ENCODE data around the gene ACAP3.
A peak's percentile ranks its signal among the peaks of the same experiment; 100 is the strongest.

ACAP3 gene

DNA sequence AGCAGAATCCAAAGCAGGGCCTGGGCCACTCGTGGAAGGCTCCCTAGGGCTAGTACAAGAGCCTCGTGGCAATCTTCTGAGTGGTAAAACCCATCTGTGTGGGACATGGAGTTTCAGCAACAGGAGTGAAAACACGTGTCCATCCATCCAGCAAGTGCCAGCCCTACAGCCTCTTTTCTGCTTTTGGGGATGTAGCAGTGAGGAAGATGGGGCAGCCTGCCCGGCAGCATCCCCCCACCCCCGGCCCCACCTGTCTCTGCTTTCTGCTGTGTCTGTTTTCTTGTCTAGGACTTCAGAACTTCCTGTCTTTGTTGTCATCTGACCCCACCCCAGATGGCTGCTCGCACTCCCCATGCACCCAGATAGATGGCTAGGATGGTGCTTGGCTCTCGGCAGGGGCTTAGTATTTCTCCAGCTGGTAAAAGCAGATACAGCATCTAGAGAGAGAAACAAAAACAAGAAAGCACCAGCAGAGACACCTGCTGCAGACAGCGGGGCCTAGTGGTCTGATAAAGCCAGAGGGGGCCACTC, 18.4 kb upstream of the ACAP3 start:
- H3K27ac ChIP-seq = no peak overlapping the region
- peaks cover 32% of the 10 kb centered on the region for H3K36me3 ChIP-seq
- peaks cover 28 to 33% of the 10 kb centered on the region in 2 experiments for H3K4me1 ChIP-seq (ENCODE audit: control insufficient read depth in 1 of 2, insufficient read depth in 1 of 2, low read depth in 1 of 2, low read length in 1 of 2)
- no peaks in the 10 kb centered on the region for H3K27me3 ChIP-seq
- TF ChIP-seq, protein P1, sequence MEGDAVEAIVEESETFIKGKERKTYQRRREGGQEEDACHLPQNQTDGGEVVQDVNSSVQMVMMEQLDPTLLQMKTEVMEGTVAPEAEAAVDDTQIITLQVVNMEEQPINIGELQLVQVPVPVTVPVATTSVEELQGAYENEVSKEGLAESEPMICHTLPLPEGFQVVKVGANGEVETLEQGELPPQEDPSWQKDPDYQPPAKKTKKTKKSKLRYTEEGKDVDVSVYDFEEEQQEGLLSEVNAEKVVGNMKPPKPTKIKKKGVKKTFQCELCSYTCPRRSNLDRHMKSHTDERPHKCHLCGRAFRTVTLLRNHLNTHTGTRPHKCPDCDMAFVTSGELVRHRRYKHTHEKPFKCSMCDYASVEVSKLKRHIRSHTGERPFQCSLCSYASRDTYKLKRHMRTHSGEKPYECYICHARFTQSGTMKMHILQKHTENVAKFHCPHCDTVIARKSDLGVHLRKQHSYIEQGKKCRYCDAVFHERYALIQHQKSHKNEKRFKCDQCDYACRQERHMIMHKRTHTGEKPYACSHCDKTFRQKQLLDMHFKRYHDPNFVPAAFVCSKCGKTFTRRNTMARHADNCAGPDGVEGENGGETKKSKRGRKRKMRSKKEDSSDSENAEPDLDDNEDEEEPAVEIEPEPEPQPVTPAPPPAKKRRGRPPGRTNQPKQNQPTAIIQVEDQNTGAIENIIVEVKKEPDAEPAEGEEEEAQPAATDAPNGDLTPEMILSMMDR (IDR thresholded peaks at IDR 0.05) = no peak
- H3K9me3 ChIP-seq = no peaks in the 10 kb centered on the region
- peak overlapping the region in 1 of 2 experiments; percentile 82 for H3K4me3 ChIP-seq (ENCODE audit: low read depth in 1 of 2, low read length in 1 of 2)

DNA sequence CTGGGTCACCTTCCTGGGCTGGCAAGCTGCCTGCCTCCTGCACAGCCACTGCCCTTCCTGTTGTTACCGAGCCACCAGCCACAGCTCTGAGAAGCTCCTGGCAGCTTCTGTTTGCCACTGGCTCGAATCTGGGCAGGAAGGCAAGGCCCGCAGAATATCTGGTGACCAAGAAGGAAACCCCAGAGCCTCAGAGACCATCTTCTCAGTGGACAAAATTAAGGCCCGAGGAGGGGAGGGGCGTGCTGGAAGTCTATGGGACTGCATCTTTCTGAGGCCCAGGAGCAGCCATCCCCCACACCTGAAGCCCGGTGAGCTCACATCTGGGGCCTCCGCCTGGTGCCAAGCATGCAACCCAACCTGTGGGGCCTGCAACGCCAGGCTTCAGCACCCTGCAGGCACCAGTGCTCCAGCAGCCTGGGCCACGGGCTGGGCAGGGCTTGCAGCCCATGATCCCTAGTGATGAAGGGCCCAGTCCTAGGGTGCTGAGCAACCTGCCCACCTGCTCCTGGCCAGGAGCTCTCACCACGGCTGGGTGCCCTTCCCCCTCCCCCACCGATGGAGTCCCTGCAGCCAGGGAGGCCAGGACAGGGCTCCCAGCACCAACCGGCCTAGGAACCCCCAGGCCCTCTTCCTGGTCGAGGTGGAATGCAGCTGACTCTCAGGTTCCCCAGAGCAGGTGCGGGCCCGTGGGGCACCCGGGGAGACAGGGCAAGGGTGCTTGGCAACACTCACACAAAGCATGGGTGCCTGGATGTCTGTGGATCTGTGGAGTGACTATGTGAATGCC, 17.8 kb upstream of the ACAP3 start:
- Histone ChIP-seq H3K4me1 (ENCODE audit: control insufficient read depth in 1 of 2, insufficient read depth in 1 of 2, low read depth in 1 of 2, low read length in 1 of 2) (peaks cover 26 to 33% of the 10 kb centered on the region in 2 experiments), H3K36me3 (peaks cover 38% of the 10 kb centered on the region), H3K9me3 (no peaks in the 10 kb centered on the region), H3K4me3 (ENCODE audit: low read depth in 1 of 2, low read length in 1 of 2) (peak overlapping the region; percentile 82 to 94), H3K27ac (peak overlapping the region; percentile 82), H3K27me3 (no peaks in the 10 kb centered on the region)
- TF ChIP-seq, protein P1 (IDR thresholded peaks at IDR 0.05) = no peak

DNA sequence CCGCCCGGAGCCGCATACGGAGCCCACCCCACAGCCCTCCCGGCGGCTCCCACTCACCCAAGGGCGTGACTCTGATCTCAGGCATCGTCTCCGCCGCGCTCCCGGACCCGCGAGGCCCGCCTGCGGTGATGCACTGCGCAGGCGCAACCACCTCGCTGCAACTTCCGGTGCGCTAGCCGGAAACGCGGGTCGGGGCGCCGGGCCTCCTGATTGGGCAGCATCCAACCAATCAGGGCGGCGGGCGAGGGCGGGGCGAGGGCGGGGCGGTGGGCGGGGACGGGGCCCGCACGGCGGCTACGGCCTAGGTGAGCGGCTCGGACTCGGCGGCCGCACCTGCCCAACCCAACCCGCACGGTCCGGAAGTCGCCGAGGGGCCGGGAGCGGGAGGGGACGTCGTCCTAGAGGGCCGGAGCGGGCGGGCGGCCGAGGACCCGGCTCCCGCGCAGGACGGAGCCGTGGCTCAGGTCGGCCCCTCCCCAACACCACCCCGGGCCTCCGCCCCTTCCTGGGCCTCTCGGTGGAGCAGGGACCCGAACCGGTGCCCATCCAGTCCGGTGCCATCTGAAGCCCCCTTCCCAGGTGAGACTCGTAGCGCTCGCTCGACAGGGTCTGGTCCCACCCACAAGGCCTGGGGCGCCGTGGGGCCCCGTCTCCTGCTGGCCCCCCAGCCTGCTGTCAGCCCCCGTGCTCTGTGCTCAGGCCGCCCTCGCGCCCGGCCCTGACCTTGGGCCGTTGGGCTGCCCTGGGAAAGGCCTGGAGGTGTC, 17.0 kb upstream of the ACAP3 start, which contains the start of the genes CPTP and INTS11:
Gene CPTP (plus strand): TSS at position 279 of the 764 bp plus-strand sequence. CDS start 2,109 bp downstream, outside the sequence.
Gene INTS11 (minus strand): TSS at position 137 of the 764 bp plus-strand sequence. CDS start 52 bp downstream, at position 85.
- TF ChIP-seq, protein P1 (IDR thresholded peaks at IDR 0.05) = peak; percentile 15
- Histone ChIP-seq H3K27me3 (no peaks in the 10 kb centered on the region), H3K9me3 (no peaks in the 10 kb centered on the region), H3K4me3 (ENCODE audit: low read depth in 1 of 2, low read length in 1 of 2) (peak within 1 kb of the TSS; percentile 82 to 94), H3K4me1 (ENCODE audit: control insufficient read depth in 1 of 2, insufficient read depth in 1 of 2, low read depth in 1 of 2, low read length in 1 of 2) (peaks cover 26 to 33% of the 10 kb centered on the region in 2 experiments), H3K27ac (peak within 1 kb of the TSS; percentile 82), H3K36me3 (peaks cover 46% of the 10 kb centered on the region)

DNA sequence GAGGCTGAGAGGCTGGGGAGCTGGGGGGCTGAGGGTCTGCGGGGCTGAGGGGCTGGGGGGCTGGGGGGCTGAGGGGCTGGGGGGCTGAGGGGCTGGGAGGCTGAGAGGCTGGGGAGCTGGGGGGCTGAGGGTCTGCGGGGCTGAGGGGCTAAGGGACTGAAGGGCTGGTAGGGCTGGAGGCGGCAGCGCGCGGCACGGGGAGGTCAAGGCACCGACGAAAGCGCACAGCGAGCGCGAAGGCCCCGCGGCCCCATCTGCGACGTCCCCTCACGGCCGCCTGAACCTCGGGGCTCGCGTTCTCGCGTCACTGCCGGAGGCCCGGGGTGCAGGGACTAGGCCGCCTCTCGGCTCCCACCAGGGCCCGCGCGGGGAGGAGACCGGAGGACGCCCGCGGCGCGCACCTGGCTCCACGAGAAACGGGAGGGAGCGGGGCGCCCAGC, 16.4 kb upstream of the ACAP3 start:
- TF ChIP-seq, protein P1 (IDR thresholded peaks at IDR 0.05) = no peak
- H3K27me3 ChIP-seq = no peaks in the 10 kb centered on the region
- no peaks in the 10 kb centered on the region for H3K9me3 ChIP-seq
- peak overlapping the region; percentile 82 to 94 for H3K4me3 ChIP-seq (ENCODE audit: low read depth in 1 of 2, low read length in 1 of 2)
- peaks cover 26 to 33% of the 10 kb centered on the region in 2 experiments for H3K4me1 ChIP-seq (ENCODE audit: control insufficient read depth in 1 of 2, insufficient read depth in 1 of 2, low read depth in 1 of 2, low read length in 1 of 2)
- peak overlapping the region; percentile 82 for H3K27ac ChIP-seq
- peaks cover 51% of the 10 kb centered on the region for H3K36me3 ChIP-seq

DNA sequence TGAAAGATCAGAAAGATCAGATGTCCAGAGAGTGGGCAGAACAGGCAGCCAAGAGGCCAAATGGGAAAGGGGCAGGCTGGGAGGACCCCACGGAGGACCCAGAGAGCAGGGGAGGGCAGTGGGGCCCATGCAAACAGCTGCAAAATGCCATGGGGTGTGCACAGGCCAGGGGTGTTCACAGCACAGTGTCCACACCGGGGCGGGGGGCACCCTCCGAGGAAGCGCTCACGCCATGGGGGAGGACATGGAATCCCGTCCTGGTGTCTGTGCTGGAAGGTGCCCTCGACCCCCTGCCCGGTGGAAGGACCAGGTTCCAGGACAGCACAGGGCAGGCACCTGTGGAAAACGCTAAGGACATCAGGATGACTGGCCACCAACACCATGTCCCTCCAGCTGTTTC, 15.2 kb upstream of the ACAP3 start:
- TF ChIP-seq, protein P1 (IDR thresholded peaks at IDR 0.05) = no peak
- Histone ChIP-seq H3K36me3 (peaks cover 51% of the 10 kb centered on the region), H3K27ac (no peak overlapping the region)

More for the DNA sequence above, 15.2 kb upstream of the ACAP3 start:
- no peak overlapping the region for H3K4me3 ChIP-seq (ENCODE audit: low read depth in 1 of 2, low read length in 1 of 2)
- peaks cover 26 to 33% of the 10 kb centered on the region in 2 experiments for H3K4me1 ChIP-seq (ENCODE audit: control insufficient read depth in 1 of 2, insufficient read depth in 1 of 2, low read depth in 1 of 2, low read length in 1 of 2)
- H3K9me3 ChIP-seq = no peaks in the 10 kb centered on the region
- H3K27me3 ChIP-seq = no peaks in the 10 kb centered on the region
